GM12872 (cell line): Measurements from ENCODE around the gene DCUN1D3.

ENCODE experiments used
- TF ChIP-seq, protein P1 (sequence below): IDR thresholded peaks from 3 replicates; pipeline ENCODE4 v1.5.1; 2011; ENCODE audit warnings: low read depth, mild to moderate bottlenecking, low read length, moderate library complexity; ENCODE audit not compliant: insufficient read depth

Gene DCUN1D3

DNA sequence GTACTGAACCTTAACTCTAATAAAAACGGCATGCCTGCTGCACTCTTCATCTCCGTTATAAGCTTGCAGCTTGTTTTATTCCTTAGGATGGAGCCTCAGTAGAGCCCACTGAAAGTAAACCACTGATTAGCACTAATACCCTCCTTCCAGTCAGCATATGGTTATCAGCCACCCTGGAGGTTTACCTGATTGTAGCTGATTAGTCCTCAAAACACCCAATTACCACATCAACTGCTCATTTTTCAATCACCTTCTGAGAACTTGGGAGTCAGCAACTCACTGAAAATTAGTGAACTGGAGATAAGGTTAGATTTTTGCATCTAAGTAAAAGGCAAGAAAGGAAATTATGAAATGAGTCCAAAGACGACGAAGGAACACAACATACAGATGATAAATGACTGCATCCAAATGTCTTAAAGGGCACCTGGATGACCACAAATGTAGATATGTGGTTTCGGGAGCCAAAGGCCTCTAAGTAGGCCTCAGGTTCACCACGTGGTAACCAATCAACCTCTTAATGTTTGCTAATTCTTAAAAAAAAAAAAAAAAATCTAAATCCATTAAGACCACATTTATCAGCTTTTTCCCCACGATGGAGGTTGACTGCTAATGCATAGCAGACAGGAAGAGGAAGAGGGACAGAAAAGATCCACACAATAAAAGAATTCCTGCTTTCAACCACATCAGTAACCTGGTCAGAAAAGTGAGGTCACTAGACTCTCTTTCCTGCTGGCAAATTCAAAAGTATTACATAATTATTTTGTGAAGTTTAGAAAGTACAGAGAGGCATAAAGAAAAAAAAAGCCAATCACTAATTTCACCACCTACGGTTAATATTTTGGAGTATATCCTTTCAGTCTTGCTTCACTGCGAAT is 28.0 kb downstream of the DCUN1D3 start:
- TF ChIP-seq, protein P1, sequence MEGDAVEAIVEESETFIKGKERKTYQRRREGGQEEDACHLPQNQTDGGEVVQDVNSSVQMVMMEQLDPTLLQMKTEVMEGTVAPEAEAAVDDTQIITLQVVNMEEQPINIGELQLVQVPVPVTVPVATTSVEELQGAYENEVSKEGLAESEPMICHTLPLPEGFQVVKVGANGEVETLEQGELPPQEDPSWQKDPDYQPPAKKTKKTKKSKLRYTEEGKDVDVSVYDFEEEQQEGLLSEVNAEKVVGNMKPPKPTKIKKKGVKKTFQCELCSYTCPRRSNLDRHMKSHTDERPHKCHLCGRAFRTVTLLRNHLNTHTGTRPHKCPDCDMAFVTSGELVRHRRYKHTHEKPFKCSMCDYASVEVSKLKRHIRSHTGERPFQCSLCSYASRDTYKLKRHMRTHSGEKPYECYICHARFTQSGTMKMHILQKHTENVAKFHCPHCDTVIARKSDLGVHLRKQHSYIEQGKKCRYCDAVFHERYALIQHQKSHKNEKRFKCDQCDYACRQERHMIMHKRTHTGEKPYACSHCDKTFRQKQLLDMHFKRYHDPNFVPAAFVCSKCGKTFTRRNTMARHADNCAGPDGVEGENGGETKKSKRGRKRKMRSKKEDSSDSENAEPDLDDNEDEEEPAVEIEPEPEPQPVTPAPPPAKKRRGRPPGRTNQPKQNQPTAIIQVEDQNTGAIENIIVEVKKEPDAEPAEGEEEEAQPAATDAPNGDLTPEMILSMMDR: no peak

DNA sequence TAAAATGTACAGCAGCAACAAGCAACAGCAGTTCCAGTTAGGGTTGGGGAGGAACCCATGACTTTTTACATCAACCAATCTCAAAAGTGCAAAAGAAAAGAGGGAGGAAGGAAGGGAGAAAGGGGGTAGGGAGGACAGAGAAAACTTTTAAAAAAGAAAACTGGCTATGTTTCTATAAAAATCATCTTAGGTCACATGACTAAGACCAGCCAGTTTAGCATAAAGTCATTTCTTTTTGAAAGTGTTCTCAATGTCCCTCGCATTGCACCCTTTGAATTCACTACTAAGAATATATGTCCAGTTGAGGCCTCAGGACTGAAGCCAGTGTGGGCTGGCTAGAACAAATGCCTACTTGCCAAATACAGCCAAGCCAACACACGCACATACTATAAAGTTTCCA is 28.9 kb downstream of the DCUN1D3 start:
- TF ChIP-seq, protein P1: no peak

DNA sequence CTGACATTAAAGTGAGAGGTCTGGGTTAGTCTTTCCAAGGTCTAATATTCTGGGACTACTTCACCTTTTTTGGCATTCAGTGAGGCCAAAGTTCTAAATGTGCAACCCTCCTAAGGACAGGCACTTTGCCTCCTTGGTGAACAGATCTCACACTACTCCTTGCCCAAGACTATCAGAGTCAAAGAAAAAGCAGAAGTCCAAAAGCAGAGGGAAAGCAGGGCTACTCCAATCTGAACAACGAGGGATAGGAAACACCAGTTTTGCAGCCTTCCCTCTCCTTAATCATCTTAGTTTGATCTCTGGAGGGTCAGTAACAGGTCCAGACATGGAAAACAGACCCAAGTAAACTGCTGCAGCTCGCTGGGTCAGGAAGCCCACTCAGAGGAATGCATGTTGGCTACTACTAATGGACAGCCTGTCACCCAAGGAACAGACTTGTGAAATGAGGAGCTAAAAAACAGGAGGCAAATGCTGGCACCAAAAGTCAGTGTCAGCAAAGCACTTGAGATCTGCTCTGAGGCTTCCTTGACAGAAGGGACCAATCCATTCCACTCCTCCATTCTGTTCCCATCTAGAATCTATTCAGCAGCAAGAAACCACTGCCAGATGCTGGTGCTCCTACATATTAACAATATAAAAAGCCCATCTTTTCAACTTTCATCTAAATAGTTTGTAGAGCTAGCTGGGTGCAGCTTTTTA is 29.9 kb downstream of the DCUN1D3 start:
- TF ChIP-seq, protein P1: no peak

DNA sequence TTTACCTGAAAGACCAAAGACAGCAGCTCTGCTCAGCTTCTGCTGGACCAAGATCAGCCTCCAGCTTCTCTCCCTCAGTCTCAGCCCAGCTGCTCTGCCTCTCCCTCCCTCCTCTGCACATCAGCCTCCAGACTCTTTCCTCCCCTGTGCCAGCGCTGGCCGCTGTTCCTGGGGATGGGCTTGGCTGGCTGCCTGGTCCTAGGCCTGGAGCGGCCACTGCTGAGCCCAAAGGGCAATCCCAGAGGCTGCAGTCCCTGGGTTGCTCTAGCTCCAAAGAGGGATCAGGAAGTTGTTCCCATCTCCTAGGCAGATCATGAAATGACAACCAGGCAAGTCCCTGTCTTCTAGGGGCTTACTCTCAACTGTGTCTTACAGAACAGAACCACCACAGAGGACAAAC is 31.3 kb downstream of the DCUN1D3 start:
- TF ChIP-seq, protein P1: no peak

GRCh38 chr16:20867585-20867984 is 32.6 kb downstream of the DCUN1D3 start:
- TF ChIP-seq, protein P1: no peak

GRCh38 chr16:20866801-20867200 is 33.4 kb downstream of the DCUN1D3 start:
- TF ChIP-seq, protein P1: no peak

DNA sequence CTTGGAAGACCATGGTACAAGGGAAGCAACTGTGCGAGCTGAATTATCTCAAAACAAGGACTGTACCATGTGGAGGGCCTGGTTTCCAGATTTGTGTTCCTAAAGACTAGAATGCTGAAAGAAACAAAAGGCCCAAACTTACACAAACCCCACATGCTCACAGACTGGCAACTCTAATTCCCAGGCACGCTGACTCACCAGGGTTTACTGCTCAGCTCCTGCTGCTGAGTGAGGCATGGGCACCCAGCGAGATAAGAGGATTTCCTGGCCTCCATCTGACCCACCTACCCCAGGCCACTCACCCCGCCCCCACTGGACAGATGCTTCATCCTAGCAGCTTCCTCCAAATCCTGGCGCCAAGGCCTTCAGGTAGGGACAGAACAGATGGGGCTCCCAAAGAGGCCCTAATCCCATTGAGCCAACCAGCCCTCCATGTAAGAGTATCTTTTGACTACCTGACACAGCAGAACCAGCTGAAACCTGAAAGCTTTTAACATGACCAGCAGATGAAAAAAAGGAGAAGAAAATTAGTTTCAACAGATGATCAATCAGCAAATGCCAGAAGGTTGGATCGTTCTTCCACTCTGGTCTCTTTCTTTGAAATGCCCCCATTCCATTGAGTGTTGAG is 33.9 kb downstream of the DCUN1D3 start:
- TF ChIP-seq, protein P1: no peak
